ENCODE measurements around the gene C1orf210.

DNA sequence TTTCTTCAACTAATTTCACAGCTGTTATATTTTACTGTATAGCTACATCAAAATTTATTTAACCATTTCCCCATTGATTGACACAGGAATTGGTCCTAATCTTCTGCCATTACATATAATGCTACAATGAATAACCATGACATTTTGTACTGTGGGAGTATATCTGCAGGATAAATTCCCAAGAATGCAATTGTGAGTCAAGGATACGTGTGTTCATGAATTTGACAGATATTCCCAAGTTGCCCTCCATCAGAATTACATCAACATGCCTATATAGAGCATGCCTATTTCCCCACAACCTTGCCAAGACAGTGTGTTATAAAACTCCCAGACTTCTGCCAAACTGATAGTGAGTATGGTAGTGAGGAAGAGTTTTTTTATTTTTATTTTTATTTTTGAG lies 12.7 kb upstream of the C1orf210 start:
- TF ChIP-seq POLR2A (IDR thresholded peaks at IDR 0.05; ENCODE audit: low read depth, low read length) (no peak), TAF1 (IDR thresholded peaks at IDR 0.05; ENCODE audit: low read depth, low read length) (no peak), POLR2AphosphoS5 (IDR thresholded peaks at IDR 0.05; ENCODE audit: low read depth, low read length) (no peak)

All from GM12891 (cell line).